ENCODE data around the gene DPH3.

DPH3 gene

DNA sequence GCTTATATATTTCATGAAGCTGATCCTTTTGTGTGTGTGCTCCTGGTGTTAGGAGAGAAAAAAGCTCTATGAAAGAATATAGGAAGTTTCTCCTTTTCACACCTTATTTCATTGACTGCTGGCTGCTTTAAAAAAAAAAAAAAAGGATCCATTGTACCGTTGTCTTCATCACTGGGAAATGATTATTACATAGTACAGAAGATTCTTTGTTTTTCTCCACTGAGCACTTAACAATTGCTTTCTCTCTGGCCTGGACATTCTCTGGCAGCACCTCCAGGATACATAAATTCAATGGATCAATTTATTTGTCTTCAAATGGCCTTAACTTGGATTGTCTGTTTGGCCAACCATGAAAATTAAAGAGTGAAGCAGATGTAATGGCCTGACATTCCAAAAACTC is 37.2 kb downstream of the DPH3 start:
- DNase-seq: no peak

DNA sequence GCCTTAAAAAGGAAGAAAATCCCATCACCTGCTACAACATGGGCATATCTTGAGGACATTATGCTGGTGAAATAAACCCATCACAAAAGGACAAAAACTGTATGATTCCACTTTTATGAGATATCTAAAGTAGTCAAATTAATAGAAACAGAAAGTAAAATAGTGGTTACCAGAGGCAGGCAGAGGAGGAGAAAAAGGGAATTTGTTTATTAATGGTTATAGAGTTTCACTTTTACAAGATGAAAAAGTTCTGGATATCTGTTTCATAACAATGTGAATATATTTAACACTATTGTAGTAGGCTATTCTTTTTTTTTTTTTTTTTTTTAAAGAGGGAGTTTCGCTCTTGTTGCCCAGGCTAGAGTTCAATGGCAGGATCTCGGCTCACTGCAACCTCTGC is 40.4 kb downstream of the DPH3 start:
- DNase-seq: no peak

- DNase-seq: no peak
Measured at GRCh38 chr3:16222547-16222946, 42.2 kb downstream of the DPH3 start.

- DNase-seq: no peak
Measured at GRCh38 chr3:16221990-16222389, 42.8 kb downstream of the DPH3 start.

DNA sequence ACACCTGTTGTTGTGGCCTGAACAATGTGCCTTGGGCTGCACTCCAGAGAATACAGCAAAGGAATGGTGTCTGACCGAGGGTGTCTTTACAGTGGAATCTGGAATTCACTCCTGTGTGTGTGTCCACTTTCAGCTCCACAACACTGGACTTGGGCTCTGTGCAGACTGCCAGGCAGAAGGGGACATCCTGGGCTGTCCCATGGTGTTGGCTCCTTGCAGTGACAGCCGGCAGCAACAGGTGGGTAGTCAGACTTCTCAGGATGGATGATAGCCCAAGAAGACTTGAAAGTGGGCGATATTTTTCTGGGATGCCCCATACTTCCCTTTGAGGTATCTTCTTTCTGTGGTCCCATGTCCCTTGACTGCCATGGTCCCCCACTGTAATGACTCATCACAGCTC is 45.0 kb downstream of the DPH3 start:
- DNase-seq: no peak

GRCh38 chr3:16216373-16216935 is 48.3 kb downstream of the DPH3 start:
- no peak for DNase-seq

- no peak for DNase-seq
Measured at GRCh38 chr3:16214366-16214765, 50.4 kb downstream of the DPH3 start.

- DNase-seq: no peak
Measured at GRCh38 chr3:16211176-16211904, 53.4 kb downstream of the DPH3 start.

Measured in stimulated activated CD4-positive, alpha-beta T cell treated with anti-CD3 and anti-CD28 coated beads, Interleukin-1b, Interleukin-23, amount 100 ng/mL, for 48 hours (primary cell).